ENCODE data around the gene LIF. TPM values are rescaled to one million over a fixed set of nuclear protein-coding genes. Genes with fewer than 3 reads are reported as not detected.
A peak's percentile ranks its signal among the peaks of the same experiment; 100 is the strongest.

Gene LIF
- polyA plus RNA-seq, 1 donor (not counting 4 experiments of a cell fraction or from before 2014, with no cell fraction given), result 3.1 TPM

- no peak overlapping the region for H3K4me2 ChIP-seq (ENCODE audit: control insufficient read depth, extremely low read depth, insufficient read depth, low read depth, low read length)
- TF ChIP-seq EZH2 (IDR thresholded peaks at IDR 0.05; ENCODE audit: low read length) (no peak), CTCF (optimal IDR thresholded peaks at IDR 0.05 in 1 of 3, IDR thresholded peaks at IDR 0.05 in 1 of 3, conservative IDR thresholded peaks at IDR 0.05 in 1 of 3; ENCODE audit: extremely low read depth in 1 of 3, insufficient read depth in 2 of 3, low read length in 3 of 3) (no peak)
- DNase-seq (ENCODE audit: low read depth, low spot score), result no peak
- H3K9me1 ChIP-seq (ENCODE audit: control insufficient read depth, extremely low read depth, insufficient read depth, low read length), result peaks cover 2% of the 10 kb centered on the region
- no peaks in the 10 kb centered on the region for H3K27me3 ChIP-seq (ENCODE audit: control insufficient read depth, extremely low read depth, insufficient read depth, low read length)
- no peak overlapping the region for H3K27ac ChIP-seq (ENCODE audit: control insufficient read depth, insufficient read depth, low read length)
- no peak overlapping the region for H2AFZ ChIP-seq (ENCODE audit: control insufficient read depth, low read length)
- no peaks in the 10 kb centered on the region for H4K20me1 ChIP-seq (ENCODE audit: control insufficient read depth, extremely low read depth, insufficient read depth, low read length)
- dilution Hi-C loops (cut with MboI; ENCODE audit: extremely low pct_ligation_motif_present, low sequenced_read_pairs), result no loop called here
- H3K9me3 ChIP-seq (ENCODE audit: control insufficient read depth, low read depth, low read length), result no peaks in the 10 kb centered on the region
- H3K4me1 ChIP-seq (ENCODE audit: control insufficient read depth, extremely low read depth, insufficient read depth, low read length), result peaks cover 22% of the 10 kb centered on the region
- H3K9ac ChIP-seq (ENCODE audit: control insufficient read depth, extremely low read depth, insufficient read depth, low read length), result no peak overlapping the region
- no peaks in the 10 kb centered on the region for H3K36me3 ChIP-seq (ENCODE audit: control insufficient read depth in 2 of 2, extremely low read depth in 1 of 2, insufficient read depth in 2 of 2, low read length in 2 of 2)
- no peak for FAIRE-seq
- no peaks in the 10 kb centered on the region for H3K79me2 ChIP-seq (ENCODE audit: control insufficient read depth, insufficient read depth, low read length)
- H3K4me3 ChIP-seq (ENCODE audit: control insufficient read depth in 2 of 3, extremely low read depth in 1 of 3, insufficient read depth in 2 of 3, low read depth in 1 of 3, low read length in 3 of 3), result no peak overlapping the region
These were observed 17.3 kb upstream of the LIF start for GRCh38 chr22:30263883-30264282.

- dilution Hi-C loops (cut with MboI; ENCODE audit: extremely low pct_ligation_motif_present, low sequenced_read_pairs), result no loop called here
- peak overlapping the region; percentile 84 for H2AFZ ChIP-seq (ENCODE audit: control insufficient read depth, low read length)
These were observed 16.6 kb upstream of the LIF start for GRCh38 chr22:30262917-30263741.

More at GRCh38 chr22:30262917-30263741, 16.6 kb upstream of the LIF start:
- peak overlapping the region; percentile 69 for H3K9ac ChIP-seq (ENCODE audit: control insufficient read depth, extremely low read depth, insufficient read depth, low read length)
- no peaks in the 10 kb centered on the region for H3K36me3 ChIP-seq (ENCODE audit: control insufficient read depth in 2 of 2, extremely low read depth in 1 of 2, insufficient read depth in 2 of 2, low read length in 2 of 2)
- peak overlapping the region in 1 of 3 experiments; percentile 17 for H3K4me3 ChIP-seq (ENCODE audit: control insufficient read depth in 2 of 3, extremely low read depth in 1 of 3, insufficient read depth in 2 of 3, low read depth in 1 of 3, low read length in 3 of 3)
- no peaks in the 10 kb centered on the region for H3K9me3 ChIP-seq (ENCODE audit: control insufficient read depth, low read depth, low read length)
- H3K4me2 ChIP-seq (ENCODE audit: control insufficient read depth, extremely low read depth, insufficient read depth, low read depth, low read length), result peak overlapping the region; percentile 78
- peaks cover 22% of the 10 kb centered on the region for H3K4me1 ChIP-seq (ENCODE audit: control insufficient read depth, extremely low read depth, insufficient read depth, low read length)
- H4K20me1 ChIP-seq (ENCODE audit: control insufficient read depth, extremely low read depth, insufficient read depth, low read length), result no peaks in the 10 kb centered on the region
- DNase-seq (ENCODE audit: low read depth, low spot score) (no peak), FAIRE-seq (no peak)
- no peak for TF ChIP-seq EZH2 (IDR thresholded peaks at IDR 0.05; ENCODE audit: low read length)
- TF ChIP-seq CTCF (optimal IDR thresholded peaks at IDR 0.05 in 1 of 3, IDR thresholded peaks at IDR 0.05 in 1 of 3, conservative IDR thresholded peaks at IDR 0.05 in 1 of 3; ENCODE audit: extremely low read depth in 1 of 3, insufficient read depth in 2 of 3, low read length in 3 of 3), result peak; percentile 80 to 93 (median 92)
- no peaks in the 10 kb centered on the region for H3K27me3 ChIP-seq (ENCODE audit: control insufficient read depth, extremely low read depth, insufficient read depth, low read length)
- H3K27ac ChIP-seq (ENCODE audit: control insufficient read depth, insufficient read depth, low read length), result peak overlapping the region; percentile 8
- H3K79me2 ChIP-seq (ENCODE audit: control insufficient read depth, insufficient read depth, low read length), result no peaks in the 10 kb centered on the region
- peaks cover 2% of the 10 kb centered on the region for H3K9me1 ChIP-seq (ENCODE audit: control insufficient read depth, extremely low read depth, insufficient read depth, low read length)
